ENCODE measurements around the gene GRK4.

The GRK4 gene

GRCh38 chr4:3074846-3075651, 111.7 kb downstream of the GRK4 start:
- peak; percentile 77 for DNase-seq

- DNase-seq, result no peak
Measured at GRCh38 chr4:3075652-3075981, 112.2 kb downstream of the GRK4 start.

- DNase-seq, result no peak
Measured at GRCh38 chr4:3077796-3078195, 114.4 kb downstream of the GRK4 start.

GRCh38 chr4:3079694-3080123, 116.3 kb downstream of the GRK4 start:
- DNase-seq, result no peak

- DNase-seq, result no peak
Measured at GRCh38 chr4:3082925-3083515, 119.6 kb downstream of the GRK4 start.

- no peak for DNase-seq
Measured at GRCh38 chr4:3083732-3084131, 120.4 kb downstream of the GRK4 start.

- no peak for DNase-seq
Measured at GRCh38 chr4:3085948-3086670, 122.7 kb downstream of the GRK4 start.

- no peak for DNase-seq
Measured at GRCh38 chr4:3087115-3087797, 123.9 kb downstream of the GRK4 start.

All from retina (tissue), 1 donor.